GM19025 (cell line): ENCODE measurements around the gene FREM1.

Experiments
- ATAC-seq: cut with Tn5 transposase; IDR thresholded peaks from one replicate; pipeline ENCODE4 v1.9.1; 2021; ENCODE audit warnings: mild to moderate bottlenecking, low read depth, moderate library complexity; ENCODE audit not compliant: unreplicated experiment

FREM1 gene

DNA sequence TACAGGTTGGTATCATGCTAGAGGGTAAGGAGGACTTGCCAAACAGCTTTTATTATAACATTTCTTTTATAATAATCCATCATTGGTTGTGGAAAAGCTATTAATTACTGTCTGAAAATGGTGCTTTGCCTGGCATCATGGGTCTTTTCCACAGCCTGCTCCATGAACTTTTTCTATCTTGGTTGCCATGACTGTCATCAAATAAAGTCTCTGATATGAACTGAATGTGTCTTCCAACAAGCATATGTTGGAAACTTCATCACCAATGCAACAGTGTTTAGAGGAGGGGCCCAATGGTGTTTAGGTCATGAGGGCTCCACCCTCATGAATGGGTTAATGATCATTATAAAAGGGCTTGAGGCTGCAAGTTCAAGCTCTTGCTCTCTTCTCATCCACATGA, 81.0 kb downstream of the FREM1 start:
- ATAC-seq, result no peak

DNA sequence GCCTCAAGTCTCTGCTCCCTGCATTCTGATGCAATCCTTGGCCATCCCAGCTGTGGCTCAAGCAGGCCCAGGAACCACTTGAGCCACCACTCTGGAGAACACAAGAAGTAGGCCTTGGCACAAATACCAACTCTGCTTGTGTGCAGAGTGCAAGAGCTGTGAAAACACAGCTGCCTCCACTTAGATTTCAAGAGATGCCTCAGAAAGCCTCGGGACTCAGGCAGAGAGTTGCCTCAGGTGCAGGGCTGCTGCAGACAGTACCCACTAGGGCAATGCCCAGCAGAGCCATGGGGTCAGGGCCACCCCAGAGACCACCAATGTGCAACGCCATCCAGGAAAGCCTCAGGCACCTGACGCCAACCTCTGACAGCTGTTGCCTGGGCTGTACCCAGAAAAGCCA, 82.4 kb downstream of the FREM1 start:
- no peak for ATAC-seq

DNA sequence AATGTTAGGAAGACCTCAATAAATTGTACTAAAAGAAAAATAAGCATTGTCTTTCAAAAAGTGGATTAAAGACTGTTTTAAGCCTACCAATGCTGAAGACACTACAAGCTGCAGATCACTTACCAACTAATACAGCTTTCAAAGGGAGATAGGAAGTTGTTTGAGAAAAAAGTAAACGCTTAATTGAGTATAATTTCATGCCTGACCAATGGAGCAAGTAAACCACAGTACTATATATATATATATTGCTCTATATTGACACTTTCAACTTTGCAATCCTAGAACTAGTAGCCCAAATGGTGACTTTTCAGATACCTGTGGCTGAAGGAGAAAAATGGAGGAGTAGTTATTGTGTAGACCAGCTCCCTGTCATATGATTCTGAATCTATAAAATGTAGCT, 85.7 kb downstream of the FREM1 start:
- ATAC-seq, result no peak

DNA sequence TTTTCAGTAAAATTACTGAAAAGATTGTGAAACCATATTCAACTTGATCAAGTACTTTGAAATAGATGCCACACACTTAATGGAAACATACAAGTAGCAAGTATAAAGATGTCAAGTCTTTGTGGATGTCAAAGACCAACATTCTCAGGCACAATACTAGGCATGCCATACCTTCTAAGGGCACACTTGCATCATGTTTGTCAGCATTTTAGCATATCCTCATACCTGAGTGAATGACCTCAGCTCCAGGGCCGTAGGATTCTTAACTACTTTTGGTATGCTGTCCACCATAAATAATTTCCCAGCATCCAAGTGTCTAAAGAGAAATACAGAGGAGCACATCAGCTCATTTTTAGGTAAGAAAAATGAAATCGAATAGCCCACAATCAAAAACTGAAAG, 86.4 kb downstream of the FREM1 start:
- ATAC-seq, result no peak

DNA sequence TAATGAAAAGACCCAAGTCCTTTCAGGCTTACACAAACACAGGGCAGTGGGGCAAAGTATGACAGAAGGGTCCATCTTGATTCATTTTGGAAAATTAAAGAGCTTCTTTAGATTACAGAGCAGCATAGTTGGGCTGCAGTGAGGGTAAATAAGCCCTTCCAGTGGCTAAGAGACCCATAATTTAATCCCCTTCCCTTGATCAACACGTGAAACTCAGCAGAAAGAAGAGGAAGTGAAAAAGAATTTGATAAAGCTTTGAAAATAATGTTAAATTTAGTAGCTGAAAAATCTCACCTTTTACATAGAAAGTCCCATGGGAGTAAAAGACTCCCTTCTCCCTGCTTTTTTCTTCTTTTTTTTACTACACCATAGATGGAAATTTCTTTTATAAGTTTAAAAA, 87.6 kb downstream of the FREM1 start:
- ATAC-seq, result no peak

DNA sequence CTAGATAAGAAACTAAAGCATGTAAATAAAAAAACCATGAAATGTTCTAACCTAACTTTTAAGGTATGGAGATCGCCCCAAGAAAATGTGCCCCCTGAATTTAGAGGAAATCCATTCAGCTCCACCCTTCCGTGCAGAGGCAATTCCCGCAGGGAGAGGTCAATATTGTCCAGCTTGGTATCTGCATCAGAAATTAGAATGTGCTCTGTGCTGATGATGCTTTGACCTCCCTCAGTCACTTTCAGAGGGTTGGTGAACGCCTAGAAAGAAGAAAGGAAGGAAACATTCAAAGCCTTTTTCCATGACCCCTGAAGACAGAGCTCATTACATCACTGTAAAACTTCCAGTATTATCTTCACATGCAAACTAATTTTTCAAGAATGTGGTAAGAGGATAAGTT, 91.0 kb downstream of the FREM1 start:
- no peak for ATAC-seq

DNA sequence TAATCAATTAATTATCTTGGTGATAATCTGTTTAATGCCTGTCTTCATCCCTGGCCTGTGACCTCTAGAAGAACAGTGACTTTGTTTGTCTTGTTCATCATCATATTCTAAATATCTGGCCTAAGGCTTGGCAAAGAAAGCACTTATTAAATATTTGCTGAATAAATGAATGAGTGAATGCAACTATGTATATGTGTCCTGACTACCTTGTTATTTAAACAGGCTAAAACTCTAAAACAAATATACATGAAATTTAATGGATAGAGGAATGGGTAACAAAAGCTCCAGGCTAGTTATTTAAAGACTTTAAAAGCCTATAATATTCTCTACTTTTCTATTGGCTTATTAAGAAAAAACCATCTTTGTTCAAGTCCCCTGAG, 96.0 kb downstream of the FREM1 start:
- no peak for ATAC-seq

DNA sequence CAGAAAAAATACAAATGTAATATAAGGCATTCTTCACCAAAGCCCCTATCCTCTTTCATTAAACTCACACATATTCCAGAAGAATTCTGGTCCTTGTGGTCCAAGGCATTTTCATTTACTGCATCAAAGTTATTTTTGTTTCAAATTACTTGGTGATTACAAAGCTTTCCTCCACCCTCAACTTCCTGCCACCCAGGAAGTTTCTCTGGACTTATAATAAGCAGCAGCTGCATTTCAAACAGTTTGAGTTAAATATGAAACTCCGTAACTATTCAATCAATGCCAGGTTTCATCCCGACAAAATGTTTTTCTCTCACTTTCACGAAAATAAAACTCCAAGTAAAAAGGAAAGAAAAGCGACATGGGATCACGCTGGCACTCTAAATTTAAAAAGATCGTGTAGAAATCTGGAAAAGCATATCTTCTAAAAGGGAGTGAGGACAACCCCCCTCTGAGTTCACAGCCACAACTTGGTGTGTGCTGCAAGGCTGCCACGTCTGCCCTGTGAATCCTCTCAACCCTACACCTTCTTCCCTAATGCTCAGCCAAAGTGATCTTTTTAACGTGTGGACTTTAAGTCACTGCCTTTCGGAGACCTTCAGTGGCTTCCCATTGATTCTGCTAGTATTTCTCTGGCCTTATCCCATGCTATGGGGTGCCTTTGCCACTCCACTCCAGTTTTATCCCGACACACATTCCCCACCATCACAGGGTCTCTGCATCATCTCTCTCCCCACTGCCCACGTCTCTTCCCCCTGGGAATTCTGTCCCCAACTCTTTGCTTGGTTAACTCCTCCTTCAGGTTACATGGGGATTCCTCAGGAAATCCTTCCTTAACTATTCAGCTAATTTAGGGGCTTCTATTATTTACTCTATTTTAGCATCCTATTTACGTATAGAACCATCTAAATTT, 96.6 kb downstream of the FREM1 start:
- no peak for ATAC-seq

DNA sequence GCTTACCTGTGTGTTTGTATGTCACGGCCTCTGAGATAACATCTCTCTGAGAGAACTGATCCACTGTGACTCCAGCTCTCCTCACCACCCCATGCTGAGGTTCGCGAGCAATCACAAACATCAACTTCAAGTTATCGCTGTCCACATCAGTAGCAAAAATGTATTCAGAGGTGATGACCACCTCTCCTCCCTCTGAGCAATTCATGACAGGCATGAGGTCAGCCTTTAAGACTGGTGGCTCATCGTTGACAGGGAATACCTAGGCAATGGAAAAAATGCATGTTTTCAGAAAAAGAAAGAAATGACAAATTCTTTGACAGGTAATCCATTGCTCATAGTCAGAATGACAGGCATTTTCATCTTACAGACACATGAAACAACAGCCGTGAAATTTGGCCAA, 97.4 kb downstream of the FREM1 start:
- no peak for ATAC-seq

DNA sequence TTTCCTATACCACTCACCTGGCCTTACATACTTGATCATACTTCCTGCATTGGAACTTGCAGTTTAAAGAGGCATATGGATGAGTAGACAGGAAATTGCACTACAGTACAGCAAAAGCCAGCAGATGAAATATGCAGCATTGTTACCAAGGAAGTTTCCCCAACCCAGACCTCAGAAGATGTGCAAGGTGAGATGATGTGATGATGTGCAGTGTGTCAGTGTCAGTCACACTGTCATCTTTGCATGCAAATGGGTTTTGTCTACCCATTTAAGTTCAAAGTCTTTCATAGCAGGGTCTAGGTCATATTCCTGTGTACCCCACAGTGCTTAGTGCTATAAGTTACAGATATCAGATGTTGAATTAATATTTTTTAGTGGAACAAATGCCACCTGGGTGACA, 98.4 kb downstream of the FREM1 start:
- ATAC-seq, result no peak

DNA sequence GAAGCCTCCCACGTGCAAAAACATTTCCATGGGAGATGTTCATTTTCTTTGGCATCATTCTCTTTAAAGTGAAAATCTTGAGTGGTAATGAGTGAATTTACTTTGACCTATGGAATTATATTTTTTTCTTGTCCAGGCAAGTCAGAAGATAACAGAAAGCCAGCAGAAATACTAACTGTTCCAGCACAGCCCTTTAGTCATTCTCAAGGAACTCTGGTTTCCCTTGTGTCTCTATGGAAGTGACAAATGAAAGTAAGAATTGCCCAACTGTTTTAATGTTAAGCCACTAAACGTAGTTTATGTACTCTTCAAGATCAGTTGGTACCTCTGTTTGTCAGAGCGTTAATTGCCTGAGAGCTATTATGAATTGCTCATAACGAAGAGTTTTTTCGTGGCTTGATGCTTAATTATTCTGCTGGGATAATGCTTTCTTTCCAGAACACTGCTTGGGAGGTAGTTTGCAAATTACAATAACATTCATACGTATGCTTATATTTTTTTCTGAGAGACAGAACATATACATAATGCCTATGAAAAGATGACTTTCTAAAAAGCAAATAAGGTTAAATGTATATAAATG, 103.2 kb downstream of the FREM1 start:
- ATAC-seq, result no peak

DNA sequence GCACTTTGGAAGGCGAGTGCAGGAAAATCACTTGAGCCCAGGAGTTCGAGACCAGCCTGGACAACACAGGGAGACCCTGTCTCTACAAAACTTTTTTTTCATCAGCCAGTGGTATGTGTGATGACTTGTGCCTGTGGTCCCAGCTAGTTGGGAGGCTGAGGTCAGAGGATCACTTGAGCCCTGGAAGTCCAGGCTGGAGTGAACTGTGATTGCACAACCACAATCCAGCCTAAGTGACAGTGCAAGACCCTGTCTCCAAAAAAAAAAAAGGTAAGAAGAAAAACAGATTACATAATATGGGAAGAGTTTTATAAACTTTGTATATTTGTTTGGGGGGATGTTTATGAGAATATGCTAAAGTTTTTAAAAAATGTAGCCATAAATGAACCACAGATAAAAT, 111.2 kb downstream of the FREM1 start:
- ATAC-seq, result no peak

DNA sequence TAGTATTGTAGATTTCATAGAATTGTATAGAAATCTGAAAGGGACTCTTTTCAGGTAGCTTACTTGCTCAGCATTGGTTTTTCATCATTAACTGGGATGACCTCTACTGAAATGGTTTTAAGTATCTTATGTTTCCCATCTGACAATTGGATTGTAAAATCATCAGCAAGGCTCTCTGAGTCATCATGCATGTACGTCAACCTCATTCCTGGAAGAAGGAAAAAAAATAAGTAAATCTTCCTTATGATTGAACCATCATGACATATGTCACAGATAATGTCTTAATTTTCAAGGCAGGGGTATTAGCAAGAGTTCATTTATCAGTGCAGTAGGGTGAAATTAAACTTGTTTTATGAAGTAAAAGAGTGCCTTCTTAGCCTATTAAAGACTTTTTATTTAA, 112.8 kb downstream of the FREM1 start:
- ATAC-seq, result no peak

DNA sequence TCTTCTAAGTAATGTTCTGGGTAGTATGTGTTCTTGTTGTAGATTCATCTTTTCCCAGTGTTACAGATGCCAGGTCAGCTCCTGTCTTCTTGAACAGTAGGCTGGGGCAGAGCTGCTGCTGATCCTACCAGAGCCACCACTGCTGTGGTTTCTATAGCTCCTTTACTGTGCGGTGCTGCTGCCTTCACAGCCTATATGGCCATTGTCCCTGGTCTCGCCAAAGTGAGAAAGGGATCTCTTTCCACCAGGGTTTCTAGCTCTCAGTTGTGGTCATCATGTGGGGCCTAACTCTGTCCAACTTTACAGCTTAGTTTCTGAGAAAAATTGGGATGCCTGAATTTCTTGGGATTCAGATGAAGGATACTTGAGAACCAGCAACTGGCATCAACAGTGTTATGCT, 116.8 kb downstream of the FREM1 start:
- ATAC-seq, result no peak

DNA sequence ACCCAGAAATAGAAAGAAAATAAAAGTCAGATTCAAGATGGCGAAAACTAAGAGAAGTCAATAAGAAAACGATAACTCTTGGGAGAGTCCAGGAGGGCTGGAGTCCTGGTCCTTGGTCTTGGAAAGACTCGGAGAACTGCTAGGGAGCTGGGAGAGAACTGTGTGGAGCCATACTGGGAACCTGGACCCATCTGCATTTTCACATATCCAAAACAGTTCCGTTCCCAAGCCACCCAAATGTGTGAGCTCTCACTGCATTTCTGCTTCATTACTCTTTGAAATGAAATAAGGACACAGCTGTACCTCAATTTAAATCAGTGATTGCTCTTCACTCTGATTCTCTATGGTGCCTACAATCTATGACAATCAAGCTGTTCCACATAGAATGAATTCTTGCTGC, 119.6 kb downstream of the FREM1 start:
- no peak for ATAC-seq

DNA sequence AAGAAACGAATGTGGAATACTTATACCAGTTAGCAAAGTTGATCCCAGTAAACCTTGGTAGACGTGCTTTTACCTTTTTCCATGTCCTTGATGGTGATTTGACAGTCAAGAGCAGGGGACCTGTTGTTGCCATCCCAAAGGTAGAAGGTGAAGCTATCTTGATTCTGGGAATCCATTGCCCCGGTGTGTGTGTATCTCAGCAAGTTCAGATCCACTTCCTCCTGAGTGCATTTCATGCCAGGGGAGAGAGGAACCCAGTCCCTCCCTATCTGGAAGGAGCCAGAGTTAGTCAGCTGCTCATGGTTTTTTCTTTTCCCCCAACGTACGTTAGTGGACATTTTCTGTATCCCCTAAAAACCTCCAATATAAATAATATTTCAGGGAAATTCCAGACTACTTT, 121.4 kb downstream of the FREM1 start:
- no peak for ATAC-seq

DNA sequence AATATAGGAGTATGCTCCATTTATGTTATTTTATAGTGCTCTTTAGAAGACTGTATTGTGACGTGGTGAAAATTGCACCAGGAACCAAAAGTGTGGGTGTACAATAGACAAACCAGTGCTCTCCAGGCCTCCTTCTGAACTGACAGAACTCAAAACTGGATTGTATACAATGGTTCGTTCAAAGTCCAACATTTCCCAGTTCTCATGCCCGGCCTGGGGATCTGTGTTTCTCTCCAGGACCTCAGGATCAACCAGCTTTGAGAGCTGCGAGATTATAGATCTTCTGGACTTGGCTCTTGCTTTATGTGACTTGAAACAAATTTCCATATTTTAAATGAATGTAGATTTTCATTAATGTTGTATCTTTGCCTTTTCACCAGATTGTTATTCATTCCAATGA, 126.9 kb downstream of the FREM1 start:
- ATAC-seq, result no peak

DNA sequence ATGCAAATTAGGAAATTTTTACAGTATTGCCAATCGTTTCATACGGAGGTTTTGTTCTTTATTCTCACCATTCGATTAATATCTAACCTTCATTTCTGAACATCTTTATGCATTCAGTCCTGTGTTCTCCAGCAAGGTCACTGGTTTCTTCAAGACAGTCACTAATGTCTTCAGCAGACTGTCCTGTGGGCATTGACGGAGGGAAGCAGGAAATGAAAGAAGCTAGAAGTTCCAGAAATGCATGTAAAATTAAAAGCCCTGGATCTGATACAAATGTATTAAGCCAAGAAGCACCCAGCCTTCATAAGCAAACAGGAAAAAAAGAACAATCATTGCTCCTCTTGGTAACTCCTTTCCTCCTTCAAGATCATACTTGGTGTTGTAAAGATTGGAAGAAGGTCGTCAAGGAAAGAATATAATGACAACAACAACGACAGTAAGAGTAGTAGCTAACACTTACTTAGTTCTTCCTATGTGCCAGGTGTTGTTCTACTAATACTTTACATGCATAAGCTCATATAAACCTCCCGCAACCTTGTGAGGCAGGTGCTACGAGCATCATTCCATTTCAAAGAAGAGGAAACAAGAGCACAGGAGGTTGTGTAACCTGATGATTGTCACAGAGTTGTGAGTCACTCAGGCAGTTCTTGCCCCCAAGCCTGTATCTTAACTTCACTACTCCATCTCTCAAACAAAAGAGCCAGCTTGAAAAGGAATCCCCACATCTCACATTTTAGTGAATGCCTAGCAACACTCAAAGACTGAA, 127.8 kb downstream of the FREM1 start:
- no peak for ATAC-seq

DNA sequence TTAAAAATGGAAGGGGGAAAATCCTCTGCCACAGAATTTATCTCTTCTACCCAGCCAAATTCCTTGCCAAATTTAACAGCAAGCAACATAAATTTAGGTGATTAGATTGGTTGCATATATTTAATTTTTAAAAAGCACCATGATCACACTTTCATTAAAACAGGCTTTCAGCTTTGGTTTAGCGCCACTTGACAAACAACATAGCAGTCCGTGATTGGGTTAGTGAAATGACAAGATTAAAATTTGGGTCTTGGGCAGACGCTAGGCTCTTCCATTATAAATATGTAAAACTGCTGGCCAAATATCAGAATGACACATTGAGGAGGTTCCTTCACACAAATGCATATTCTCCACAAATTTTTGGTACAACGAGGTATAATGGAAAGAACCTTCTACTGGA, 129.5 kb downstream of the FREM1 start:
- ATAC-seq, result no peak

DNA sequence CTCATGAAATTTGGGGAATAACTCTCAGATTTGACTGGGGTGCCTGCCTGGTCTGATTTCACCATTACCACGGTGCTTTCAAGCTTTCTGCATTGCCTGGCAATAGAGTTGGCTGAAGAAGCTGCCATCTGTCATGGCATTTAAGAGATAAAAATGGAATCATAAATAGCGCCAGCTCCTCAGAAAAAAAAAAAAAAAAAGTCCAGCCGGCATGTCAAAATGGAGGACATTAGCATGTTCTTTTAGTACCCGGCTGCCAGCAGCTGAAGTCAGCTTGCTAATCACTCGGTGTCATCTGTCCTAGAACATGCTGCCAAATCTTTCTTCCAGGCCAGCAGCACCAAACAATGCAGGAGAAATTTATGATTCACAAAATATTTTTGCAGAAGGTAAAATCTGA, 130.0 kb downstream of the FREM1 start:
- ATAC-seq, result no peak

DNA sequence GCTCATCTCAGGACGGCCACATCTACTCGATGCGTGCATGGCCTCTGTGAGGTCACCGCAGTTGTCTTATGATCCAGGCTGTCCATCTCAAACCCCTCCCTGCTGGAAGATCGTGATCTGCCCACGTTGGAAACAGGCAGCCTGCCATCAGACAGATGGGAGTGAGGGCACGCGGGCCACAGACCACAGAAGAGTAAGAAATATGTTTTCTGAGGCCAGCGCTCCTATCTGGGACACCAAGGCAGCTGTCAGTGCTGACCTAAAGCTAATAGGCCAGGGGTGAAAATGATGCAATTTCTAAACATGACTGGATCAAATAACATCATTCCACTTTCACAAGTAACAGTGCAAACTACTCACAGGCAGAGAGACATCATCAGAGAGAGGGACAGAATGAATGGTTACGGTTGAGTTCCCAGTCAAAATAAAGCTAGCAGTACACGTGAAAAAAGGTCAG, 130.6 kb downstream of the FREM1 start:
- no peak for ATAC-seq

DNA sequence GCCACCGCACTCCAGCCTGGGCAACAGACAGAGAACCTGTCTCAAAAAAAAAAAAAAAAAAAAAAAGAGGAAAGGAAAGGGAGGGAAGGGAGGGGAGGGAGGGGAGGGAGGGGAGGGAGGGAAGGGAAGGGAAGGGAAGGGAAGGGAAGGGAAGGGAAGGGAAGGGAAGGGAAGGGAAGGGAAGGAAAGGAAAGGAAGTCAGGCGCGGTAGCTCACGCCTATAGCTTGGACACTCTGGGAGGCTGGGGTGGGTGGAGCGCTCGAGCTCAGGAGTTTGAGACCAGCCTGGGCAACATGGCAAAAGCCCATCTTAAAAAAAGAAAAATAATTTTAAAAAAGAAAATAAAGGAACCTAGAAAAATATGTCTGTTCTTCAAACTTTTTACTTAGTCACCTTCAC, 131.7 kb downstream of the FREM1 start:
- ATAC-seq, result no peak
